NAMALWA (cell line): Measurements from ENCODE around the gene FLVCR1.
"Not testable (repeated sequence)": the region's sequence is repeated elsewhere in the genome, so short reads cannot be mapped to it uniquely, and the experiment has no call there.

Experiments
- DNase-seq: peaks from one replicate; pipeline ENCODE4 v3.0.0-alpha.2; 2015; ENCODE audit warnings: low spot score

Gene FLVCR1

DNA sequence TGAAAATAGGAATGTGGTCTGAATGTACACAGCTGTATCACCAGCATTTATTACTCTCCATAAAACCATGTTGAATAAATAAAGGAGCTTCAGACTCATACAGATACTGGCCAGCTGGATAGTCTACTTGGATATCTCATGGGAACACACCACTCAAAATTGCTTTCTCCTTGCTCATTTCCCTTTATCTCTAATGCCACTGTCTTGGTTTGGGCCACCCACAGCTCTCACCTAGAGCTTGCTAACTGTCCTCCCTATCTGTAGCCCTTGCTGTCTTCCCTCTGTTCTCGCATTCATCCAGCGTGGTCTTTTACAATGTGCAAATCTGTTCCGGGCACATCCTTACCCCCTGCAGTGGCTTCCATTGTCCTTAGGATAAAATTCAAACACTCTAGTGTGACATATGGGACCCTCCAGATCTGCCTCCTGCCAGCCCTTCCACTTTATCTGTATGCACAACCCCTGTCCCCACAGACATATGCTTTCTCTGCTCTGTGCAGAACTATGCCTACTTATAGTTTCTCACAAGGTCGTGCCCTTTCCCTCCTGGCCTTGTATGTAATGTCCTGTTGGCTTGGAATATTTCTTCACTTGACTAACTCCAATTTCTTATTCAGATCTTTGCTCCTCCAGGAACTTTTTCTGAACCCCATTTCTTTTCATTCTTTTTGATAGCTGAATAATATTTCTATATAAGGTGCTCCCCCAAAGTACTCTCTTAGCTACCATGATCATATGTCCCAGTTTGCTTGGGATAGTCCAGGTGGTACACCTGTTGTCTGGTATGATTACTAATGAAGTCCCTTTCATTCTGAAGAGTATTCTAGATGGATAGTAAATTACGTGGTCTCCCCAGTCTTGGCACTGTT lies 2.9 kb downstream of the FLVCR1 start:
- no peak for DNase-seq

DNA sequence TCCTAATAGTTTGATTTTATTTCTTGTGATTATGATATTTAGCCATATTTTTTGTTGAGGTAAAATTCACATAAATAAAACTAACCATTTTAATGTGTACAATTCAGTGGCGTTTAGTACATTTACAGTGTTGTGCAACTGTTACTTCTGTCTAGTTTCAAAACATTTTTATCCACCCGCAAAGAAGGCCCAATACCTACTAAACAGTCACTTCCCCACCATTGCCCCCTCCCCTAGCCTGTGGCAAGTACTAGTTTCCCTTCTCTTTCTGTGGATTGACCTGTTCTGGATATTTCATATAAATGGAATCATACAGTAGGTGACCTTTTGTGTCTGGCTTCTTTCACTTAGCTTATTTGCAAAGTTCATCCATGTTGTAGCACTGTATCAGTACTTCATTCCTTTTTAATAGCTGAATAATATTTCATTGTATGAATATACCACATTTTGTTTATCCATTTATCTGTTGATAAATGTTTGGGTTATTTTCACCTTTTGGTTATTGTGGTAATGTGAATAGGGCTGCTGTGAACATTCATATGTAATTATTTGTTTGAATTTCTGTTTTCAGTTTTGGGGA lies 4.1 kb downstream of the FLVCR1 start:
- no peak for DNase-seq

DNA sequence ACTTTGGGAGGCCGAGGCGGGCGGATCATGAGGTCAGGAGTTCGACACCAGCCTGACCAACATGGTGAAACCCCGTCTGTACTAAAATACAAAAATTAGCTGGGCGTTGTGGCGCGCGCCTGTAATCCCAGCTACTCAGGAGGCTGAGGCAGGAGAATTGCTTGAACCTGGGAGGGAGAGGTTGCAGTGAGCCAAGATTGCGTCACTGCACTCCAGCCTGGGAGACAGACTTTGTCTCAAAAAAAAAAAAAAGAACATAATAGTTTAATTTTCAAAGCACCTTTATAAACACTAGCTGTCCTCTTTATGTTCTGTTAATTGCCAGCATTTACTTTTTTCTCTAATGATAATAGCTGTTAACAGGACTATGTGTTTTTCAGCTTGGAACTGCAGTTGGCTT lies 5.3 kb downstream of the FLVCR1 start:
- DNase-seq = not testable (repeated sequence)

DNA sequence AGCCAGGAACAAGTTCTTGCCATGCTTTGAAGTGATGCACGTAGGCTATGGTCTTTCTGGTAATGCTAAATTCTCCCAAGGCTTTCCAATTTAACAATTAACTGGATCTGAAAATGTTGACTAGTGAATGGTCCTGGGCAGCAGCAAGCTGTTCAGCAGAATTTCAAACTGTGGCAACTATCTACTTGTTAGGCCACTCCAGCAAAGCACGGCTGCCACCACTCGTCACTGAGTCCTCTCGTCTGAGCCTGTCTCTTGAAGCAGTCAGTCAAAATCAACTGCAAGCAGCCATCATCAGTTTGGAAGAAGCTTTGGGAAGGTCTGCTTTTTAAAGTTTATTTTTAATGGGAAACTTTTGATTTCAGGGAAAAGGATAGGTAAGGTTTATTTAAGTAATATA lies 6.1 kb downstream of the FLVCR1 start:
- no peak for DNase-seq

DNA sequence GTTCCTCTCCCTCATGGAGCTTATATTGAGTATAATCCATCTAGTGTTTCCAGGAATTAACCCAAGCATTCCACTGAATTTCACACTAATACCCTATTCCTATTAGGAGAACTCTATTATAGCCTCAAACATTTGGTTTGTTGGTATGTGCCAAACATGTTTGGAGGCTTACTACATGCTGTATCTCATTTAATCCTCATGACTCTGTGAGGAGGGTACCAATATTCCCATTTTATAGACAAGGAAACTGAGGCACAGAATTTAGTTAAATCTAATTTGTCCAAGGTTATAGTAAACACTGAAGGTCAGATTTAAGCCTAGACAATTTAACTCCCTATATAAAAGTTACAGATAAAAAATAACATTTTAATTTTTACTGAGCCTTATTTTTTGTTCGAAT lies 9.1 kb downstream of the FLVCR1 start:
- no peak for DNase-seq

DNA sequence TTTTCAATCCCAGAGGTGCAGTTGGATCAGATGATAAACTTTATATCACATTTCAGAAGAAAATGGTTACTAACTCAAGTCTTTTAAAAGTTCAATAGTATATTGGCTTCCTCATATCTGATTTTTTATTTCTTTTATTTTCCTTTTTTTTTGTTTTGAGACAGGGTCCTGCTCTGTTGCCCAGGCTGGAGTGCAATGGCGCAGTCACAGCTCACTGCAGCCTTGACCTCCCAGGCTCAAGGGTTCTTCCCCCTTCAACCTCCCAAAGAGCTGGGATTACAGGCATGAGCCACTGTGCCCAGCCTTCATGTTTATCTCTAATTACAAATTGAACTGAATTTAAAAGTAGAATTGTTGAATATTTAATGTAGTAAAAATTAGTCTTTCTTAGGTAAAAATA lies 13.9 kb downstream of the FLVCR1 start:
- no peak for DNase-seq

DNA sequence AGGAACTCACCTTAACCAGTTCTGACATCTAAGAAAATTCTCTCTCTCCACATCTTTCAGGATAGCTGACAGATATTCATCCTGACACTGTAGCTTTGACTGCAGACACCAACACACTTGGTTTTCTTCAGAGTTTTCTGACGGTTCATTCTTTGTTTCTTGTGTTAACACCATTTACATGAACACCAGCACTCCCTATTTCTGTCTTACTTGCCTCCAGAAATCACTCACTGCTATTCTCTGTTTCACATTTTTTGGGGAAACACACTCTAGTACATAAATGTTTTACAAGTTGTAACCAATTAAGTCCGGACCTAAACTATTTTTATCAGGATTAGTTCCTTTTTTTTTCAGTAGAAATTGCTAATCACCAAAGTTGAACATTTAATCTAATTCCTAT lies 15.4 kb downstream of the FLVCR1 start:
- DNase-seq = no peak

DNA sequence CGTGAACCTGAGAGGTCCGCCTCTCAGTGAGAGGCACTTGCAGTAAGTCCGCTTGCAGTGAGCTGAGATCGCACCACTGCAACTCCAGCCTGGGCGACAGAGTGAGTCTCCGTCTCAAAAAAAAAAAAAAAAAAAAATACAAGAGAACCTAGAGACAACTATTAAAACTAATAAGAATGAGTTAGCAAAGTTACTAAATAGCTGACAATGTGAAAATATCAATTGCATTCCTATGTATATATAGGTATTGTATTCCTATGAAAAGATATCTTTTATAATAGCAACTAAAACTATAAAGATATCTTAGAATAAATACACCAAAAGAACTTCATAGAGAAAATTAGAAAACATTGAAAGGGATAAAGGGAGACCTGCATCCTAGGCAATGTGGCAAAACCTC lies 20.3 kb downstream of the FLVCR1 start:
- DNase-seq = no peak

DNA sequence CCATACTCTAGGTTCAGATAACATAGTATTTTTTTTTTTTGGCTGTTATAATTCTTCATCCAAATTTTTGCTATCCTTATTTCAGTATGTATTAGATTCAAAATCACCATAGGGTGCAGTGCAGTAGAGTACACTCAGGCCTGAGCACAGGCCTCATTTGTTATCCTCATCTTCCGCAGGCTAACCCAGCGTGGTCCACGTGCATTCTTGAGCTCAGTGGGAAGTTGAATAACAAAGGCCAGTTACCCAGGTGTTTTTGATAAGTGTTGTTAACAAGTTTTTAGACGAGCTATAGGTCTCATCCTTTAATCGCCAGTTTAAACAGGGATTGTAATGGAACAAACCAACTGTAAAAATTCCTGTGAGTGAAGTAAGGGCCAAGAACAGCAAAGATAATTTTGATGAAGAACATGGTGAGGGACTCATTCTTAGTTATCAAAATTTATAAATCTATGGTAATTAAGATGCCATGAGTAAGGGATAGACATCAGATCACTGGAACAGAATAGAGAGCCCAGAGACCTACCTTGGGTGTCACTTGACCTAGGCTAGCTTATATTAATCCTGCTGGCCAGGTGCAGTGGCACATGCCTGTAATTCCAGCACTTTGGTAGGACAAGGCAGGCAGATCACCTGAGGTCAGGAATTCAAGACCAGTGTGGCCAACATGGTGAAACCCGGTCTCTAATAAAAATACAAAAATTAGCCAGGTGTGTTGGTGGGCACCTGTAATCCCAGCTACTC lies 22.0 kb downstream of the FLVCR1 start:
- no peak for DNase-seq

DNA sequence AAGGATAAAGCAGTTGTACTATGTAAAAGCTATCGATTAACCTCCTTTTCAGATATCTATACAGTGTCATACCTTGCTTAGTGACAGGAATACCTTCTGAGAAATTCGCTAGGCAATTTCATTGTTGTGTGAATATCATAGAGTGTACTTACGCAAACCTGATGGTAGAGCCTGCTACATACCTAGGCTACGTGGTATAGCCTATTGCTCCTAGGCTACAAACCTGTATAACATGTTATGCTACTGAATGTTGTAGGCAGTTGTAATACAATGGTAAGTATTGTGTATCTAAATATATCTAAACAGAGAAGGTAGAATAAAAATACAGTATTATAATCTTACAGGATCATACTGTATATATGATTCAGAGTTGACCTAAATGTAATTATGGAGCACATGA lies 26.5 kb downstream of the FLVCR1 start:
- DNase-seq = no peak

DNA sequence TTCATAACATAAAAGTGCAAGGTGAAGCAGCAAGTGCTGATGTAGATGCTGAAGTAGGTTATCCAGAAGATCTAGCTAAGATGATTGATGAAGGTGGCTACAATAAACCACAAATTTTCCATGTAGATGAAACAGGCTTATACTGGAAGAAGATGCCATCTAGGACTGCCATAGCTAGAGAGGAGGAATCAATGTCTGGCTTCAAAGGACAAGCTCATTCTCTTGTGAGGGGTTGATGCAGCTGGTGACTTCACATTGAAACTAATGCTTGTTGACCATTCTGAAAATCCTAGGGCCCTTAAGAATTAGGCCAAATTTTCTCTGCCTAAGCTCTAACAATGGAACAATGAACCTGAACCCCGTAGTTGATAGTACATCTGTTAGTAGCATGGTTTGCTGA lies 34.0 kb downstream of the FLVCR1 start:
- no peak for DNase-seq

DNA sequence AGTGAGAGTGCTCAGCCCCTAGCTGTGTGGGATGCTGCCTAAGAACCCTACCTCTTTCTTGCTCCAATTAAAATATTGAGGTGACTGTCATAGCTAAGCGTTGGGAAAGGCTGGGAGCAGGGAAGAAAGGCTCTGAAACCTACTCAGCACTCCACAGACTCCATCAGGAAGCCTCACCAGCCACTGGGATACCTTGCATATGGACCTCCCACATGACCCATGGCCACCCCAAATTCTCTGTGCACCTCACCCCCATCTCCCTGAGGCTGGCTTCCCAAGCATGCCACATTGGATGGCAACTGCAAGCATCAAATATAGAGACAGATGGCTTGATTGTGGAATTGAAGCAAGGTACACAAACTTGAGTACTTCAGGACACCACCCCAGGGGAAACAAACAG lies 41.8 kb downstream of the FLVCR1 start:
- no peak for DNase-seq

DNA sequence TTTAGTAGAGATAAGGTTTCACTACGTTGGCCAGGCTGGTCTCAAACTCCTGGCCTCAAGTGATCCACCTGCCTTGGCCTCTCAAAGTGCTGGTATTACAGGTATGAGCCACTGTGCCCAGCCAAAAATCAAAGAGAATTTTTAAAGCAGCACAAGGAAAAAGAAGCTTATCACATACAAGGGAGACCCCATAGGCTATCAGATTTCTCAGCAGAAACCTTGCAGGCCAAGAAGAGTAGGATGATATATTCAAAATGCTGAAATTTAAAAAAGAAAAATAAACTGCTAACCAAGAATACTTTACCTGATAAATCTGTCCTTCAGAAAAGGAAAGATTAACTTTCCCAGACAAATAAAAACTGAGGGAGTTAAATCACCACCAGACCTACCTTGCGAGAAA lies 43.2 kb downstream of the FLVCR1 start:
- no peak for DNase-seq

DNA sequence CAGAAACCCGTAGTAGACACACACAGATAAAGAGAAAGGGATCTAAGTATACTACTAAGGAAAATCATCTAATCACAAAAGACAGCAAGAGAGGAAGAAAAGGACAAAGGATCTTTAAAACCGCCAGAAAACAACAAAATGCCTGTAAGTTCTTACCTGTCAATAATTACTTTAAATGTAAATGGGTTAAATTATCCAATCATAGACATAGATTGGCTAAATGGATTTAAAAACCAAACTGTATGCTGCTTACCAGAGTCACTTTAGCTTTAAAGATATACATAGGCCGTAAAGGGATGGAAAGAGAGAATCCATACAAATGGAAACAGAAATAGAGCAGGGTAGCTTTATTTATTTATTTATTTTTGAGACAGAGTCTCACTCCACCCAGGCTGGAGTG lies 44.0 kb downstream of the FLVCR1 start:
- DNase-seq = no peak

DNA sequence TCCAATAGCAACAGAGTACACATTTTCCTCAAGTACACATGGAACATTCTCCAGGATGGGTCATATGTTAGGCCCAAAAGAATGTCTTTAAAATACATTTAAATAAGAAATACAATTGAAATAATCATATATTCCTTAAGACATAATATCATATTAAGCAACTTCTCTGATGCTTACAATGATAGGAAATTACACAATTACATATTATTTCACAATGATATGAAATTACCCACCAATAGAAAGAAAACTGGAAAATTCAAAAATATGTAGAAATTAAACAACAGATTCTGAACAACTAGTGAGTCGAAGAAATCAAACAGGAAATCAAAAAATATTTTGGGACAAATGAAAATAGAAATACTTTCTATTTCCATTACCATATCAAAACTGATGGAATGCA lies 45.6 kb downstream of the FLVCR1 start:
- DNase-seq = no peak

DNA sequence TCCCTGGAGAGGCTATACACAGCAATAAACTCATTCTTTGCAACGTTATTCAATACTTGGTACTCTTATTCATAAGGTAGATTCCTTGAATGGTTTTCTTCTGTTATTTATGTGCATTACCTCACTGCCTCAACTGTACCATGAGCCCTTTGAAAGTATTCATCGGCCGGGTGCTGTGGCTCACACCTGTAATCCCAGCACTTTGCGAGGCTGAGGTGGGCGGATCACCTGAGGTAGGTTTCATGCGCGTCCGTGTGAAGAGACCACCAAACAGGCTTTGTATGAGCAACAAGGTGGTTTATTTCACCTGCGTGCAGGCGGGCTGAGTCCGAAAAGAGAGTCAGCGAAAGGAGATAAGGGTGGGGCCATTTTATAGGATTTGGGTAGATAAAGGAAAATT lies 50.0 kb downstream of the FLVCR1 start:
- not testable (repeated sequence) for DNase-seq

DNA sequence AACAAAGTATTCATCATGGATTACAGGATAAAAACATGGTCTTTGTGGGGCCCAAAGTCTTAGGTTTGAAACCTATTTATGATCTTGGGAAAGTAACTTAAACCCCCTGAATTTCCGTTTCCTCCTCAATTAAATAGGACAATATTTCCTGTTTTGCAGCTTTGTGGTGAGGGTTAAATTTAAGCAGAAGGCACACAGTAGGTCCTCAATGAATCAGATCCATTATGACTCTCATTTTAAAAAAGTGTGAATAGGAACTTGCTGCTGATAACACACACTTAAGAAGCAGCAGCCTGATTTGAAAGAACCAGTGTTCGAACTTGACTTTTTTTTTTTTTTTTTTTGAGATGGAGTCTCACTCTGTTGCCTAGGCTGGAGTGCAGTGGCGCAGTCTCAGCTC lies 50.9 kb downstream of the FLVCR1 start:
- no peak for DNase-seq

DNA sequence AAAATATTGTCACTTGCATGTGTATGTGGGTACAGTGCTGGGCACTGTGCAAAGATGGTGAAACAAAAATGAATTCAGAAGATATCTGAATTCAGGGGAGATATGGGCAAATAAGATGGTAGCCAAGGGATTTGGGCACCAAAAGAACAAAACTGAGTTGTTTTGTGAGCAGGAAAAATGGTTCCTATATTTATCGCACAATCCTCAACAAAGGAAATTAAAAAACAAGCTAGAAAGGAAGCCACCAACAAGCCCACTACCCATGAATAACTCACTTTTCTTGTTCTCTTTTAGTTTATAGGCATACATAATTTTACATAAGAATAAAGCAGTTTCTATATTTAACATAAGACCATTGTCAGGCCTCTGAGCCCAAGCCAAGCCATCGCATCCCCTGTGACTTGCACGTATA lies 51.6 kb downstream of the FLVCR1 start:
- no peak for DNase-seq

DNA sequence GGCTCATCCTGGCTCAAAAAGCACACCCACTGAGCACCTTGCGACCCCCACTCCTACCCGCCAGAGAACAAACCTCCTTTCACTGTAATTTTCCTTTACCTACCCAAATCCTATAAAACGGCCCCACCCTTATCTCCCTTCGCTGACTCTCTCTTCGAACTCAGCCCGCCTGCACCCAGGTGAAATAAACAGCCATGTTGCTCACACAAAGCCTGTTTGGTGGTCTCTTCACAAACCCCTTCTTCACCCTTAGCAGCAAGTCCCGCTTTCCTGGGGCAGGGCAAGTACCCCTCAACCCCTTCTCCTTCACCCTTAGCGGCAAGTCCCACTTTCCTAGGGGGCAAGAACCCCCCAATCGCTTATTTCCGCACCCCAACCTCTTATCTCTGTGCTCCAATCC lies 52.1 kb downstream of the FLVCR1 start:
- DNase-seq = not testable (repeated sequence)

DNA sequence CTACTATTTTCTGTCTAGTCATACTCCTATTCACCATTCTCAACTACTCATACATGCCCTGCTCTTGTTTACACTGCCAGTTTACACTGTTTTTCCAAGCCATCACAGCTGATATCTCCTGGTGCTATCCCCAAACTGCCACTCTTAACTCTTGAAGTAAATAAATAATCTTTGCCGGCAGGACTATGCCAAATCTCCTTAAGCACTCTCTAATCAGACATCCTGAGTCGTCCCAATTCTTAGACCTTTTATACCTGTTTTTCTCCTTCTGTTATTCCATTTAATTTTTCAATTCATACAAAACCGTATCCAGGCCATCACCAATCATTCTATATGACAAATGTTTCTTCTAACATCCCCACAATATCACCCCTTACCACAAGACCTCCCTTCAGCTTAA lies 55.6 kb downstream of the FLVCR1 start:
- not testable (repeated sequence) for DNase-seq

DNA sequence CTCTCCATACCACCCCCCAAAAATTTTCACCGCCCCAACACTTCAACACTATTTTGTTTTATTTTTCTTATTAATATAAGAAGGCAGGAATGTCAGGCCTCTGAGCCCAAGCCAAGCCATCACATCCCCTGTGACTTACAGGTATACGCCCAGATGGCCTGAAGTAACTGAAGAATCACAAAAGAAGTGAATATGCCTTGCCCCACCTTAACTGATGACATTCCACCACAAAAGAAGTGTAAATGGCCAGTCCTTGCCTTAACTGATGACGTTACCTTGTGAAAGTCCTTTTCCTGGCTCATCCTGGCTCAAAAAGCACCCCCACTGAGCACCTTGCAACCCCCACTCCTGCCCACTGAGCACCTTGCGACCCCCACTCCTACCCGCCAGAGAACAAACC lies 56.0 kb downstream of the FLVCR1 start:
- not testable (repeated sequence) for DNase-seq

DNA sequence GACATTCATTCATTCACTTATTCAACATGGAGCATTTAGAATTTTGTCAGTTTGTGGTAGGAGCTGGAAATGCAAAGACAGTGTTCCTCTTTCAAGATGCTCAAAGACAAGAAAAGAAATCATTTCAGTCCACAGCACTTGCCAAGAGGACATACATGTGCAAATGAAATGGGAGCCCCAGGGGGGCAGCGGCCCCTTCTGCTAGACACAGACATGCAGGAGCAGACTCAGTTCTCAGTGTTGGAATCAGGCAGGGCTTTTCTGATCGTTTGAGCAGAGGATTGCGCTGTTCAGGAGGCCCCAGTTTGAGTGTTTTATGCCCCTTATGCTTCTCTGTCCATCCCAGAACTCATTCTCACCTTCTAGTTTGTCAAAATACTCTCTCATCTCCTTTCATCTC lies 56.7 kb downstream of the FLVCR1 start:
- no peak for DNase-seq
